ENCODE results near the gene TRPV3. TPM values are rescaled to one million over a fixed set of nuclear protein-coding genes. Genes with fewer than 3 reads are reported as not detected.
"Not testable (repeated sequence)": the region's sequence is repeated elsewhere in the genome, so short reads cannot be mapped to it uniquely, and the experiment has no call there.

The TRPV3 gene
- total RNA-seq, 1 donor from 2014 or later, result 0.06 TPM

DNA sequence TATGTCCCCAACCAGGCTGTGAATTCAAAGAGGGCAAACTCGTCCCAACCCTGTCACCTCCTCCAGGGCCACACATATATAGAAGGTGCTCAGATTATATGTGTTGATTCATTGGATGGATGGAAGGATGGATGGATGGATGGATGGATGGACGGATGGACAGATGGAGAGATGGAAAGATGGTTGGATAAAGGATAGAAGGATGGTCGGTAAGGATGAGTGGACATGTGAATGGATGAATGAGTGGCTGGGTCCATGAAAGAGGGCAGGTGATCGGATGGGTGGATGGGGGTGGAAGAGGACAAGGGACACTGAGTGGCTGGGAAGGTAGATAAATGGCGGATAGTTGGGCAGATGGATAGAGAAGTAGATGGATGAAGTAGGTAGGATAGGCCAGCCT lies 30.1 kb downstream of the TRPV3 start:
- no peak for DNase-seq (ENCODE audit: extremely low read depth, low read depth, low spot score)

DNA sequence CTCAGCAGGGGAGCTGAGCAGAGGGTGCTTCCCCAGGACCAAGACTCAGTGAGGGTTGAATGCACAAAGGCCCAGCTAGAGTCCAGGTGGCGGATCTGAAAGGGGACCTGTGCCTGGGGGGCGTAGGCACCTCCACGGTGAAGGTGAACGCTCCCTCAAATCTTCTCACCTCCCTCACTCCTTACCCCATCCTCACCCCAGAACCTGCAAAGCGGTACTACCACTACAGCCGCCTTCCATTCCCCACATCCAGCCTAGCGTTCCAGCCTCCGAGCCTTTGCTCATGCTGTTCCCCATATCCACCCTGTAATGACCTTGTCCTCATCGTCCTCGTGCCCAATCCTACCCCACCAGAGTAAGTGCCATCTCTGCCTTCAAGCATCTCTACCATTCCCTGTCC lies 30.6 kb downstream of the TRPV3 start:
- no peak for DNase-seq (ENCODE audit: extremely low read depth, low read depth, low spot score)

DNA sequence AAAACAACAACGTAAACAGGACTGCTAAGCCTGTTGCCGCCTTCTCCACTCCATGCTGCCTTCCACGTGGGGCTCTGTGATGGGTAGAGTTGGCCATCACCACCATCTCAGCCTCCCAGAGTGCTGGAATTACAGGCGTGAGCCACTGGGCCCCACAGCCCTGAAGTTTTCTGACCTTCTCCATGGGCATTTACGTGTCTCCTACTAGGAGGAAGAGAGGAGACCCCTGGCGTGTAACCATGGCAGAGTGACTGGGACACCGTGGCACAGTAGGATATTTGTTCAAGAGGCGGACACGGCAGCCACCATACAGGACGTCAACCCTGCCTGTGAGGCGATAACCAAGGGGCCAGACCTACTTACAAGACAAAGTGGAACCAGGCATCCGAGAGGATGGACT lies 31.1 kb downstream of the TRPV3 start:
- no peak for DNase-seq (ENCODE audit: extremely low read depth, low read depth, low spot score)

DNA sequence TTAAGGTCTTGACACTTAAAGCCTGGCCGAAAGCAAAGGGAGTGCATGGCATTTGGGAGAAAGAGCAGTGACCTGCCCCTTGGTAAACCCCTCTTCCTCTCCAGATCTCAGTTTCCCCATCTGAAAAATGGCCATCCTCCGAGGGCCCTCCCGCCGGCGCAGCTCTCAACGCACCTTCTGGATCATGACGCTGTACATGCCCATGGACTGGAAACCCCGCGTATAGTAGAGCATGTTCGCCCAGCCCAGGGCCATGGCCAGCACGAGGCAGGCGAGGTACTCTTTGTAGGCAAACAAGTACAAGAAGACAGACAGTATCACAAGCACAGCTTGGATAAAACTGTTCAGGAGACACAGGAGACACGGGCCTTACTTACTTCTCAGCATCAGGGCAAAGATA lies 33.6 kb downstream of the TRPV3 start:
- DNase-seq (ENCODE audit: extremely low read depth, low read depth, low spot score), result no peak

DNA sequence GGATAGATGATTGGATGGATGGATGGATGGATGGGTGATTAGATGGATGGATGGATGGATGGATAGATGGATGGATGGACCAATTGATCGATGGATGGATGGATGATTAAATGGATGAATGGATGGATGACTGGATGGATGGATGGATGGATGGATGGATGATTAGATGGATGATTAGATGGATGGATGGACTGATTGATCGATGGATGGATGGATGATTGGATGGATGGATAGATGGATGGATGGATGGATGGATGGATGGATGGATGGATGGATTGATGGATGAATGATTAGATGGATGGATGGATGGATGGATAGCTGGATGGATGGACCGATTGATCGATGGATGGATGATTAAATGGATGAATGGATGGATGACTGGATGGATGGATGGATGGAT lies 38.1 kb downstream of the TRPV3 start:
- DNase-seq (ENCODE audit: extremely low read depth, low read depth, low spot score), result not testable (repeated sequence)

DNA sequence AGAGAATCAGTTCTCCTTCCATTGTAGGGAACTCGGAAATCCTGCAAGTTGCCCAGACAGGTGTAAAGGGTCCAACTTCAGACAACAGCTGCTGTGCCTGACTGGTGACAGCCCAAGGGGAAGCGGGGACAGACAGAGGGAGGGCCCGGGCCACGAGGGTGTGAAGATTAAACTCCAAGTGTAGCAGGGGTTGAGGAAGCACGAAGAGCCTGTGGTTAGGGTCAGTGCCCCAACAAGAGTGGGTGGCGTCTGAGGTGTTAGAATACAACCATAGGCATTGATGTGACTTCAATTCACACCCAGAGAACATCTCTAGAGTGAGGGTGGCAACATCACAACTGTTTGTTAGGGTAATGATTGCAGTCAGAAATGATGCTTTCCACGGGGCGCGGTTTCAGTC lies 42.7 kb downstream of the TRPV3 start:
- no peak for DNase-seq (ENCODE audit: extremely low read depth, low read depth, low spot score)

DNA sequence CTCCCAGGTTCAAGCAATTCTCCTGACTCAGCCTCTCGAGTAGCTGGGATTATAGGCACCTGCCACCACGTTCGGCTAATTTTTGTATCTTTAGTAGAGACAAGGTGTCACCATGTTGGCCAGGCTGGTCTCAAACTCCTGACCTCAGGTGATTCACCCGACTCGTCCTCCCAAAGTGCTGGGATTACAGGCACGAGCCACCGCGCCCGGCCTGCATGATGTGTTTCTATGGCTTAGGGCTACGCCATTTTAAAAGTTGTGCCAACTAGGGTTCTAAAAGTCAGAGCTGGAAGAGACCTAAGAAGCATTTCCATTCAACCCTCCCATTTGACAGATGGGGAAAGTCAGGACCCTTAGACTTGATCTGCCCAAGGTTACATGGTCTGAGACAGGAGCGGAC lies 43.4 kb downstream of the TRPV3 start:
- DNase-seq (ENCODE audit: extremely low read depth, low read depth, low spot score), result not testable (repeated sequence)

DNA sequence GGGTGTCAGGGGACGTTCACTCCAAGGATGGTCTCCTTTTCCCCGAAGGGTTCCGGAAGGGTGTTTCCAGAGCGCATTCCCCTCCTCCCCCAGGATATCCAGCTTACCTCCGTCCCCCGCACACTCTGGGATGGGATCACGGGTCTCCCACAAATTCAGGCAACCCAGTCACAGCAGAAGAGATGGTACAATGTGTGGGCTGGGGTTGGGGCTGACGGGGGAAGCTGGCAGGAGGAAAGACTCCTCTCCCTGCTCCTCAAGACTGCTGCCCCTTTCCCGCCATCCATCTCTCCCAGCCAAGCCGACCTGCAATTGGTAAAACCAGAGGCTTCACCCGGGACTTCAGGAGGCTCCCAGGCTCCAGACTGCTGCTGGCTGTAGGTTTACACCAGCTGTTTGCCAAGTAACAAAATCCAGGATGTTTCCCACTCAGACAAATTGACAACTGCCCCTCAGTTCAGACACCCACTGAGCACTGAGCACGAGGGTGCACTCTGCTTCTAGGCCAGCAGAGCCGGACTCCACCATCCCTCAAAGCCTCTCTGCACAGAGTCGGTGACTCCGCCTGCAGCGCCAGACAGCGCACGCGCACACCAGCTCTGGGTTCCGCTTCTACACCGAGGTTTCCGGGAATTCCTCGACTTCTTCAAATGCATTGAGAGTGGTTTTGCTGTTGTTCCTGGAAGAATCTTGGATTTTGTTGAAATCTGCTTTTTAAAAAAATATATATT lies 44.1 kb downstream of the TRPV3 start:
- DNase-seq (ENCODE audit: extremely low read depth, low read depth, low spot score), result no peak

DNA sequence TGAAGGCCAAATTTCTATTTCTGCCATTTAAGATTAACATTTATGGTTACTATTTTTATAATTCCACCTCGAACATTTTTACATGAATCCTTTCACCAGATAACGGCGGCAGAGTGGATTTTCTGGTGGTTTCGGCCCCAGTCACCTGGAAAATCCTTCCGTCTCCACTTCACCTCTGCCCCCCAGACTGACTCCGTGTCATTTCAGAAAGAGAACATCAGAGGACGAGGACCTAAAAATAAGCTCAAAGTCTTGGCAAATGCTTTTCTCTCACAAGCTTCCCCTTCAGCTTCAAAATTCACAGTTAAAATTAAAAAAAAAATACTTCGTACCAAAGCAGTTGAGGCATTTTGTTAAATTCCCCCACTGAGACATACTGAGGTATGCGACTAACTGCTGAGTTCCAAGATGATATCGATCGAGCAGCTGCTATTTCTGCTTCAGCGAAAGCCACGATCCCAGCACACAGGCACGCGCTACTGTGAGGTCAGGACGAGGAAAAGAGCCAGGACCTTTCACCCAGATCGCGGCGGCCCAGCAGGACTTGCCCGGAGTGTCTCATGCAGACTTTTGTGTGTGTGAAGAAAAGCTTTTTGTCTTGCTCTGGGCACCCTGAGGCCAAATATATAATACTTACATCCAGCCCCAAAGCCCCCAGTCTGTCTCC lies 45.0 kb downstream of the TRPV3 start:
- DNase-seq (ENCODE audit: extremely low read depth, low read depth, low spot score), result no peak

DNA sequence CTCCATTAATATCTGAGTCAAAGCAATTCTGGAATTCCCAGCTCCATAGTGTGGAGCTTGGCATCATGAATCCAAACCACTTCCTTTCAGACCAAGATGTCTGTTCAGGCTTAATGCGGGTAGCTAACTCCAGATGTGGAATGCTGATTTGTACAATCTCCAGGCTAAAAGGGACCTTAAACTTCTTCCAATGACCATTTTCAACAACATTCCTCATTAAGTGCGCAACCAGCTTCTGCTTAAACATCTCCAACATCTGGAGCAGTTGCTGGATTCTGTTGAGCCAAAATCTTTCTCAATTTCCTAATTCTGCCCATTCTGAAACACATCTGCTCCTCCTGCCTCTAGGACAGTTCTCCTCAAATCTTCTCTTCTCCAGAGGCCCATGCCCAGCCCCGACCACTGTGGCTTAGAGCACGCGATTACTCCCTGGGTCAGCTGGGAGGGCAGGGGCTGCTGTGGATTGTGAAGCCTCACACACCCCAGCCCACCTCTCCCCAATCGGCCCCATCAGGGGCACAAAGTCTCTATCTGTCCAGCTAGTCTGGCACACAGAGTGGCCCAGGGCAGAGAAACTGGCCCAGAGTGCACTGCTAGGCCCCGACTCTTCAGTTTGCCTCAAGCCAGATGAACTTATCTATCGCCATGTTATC lies 45.6 kb downstream of the TRPV3 start:
- DNase-seq (ENCODE audit: extremely low read depth, low read depth, low spot score), result no peak

DNA sequence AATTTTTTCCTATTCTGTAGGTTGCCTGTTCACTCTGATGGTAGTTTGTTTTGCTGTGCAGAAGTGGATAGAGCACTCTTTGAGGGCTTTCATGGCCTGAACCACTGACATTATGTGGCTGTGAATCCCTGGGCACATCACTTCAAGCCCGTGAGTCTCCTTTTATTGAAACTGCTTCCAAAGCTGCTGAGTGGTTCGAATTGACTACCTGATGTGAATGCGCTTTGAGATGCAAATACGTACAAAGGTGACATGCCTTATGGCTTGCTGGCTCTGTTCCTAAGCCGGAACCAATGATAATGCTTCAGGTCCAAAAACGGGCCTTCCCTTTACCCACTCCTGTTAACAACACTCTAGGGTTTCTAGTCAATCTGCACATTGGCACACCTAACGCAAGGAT lies 47.5 kb downstream of the TRPV3 start:
- DNase-seq (ENCODE audit: extremely low read depth, low read depth, low spot score), result no peak

DNA sequence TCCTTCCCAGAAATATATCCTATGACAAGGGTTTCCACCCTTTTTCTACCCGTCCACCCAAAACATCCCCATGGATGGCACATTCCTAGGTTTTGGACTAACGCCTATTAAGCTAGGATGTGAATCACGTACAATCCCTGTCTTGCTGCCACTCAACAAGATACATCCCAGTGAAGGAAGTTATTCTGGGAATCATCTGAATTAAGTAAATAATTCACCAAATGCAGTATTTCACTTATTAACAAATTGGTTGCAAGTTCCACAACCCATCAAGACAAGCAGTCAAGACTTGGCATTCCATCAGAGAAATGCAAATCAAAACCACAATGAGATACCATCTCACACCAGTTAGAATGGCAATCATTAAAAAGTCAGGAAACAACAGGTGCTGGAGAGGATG lies 49.7 kb downstream of the TRPV3 start:
- DNase-seq (ENCODE audit: extremely low read depth, low read depth, low spot score), result no peak

DNA sequence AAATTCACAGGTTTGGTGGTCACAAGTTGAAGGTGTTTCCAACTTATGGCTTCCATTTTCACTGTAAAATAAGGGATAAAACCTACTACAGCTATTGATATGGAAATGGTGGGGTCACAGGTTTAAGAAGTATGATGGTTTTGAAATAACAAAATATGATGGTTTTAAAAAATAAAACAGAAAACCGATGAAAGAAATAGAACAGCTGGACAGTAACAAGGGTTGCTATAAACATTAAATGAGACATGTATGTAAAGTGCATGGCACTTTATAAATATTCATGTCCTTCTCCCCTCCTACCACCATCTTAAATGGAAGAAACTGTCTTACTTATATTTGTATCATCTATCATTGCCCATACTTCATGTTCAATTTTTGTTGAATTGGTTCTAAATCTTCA lies 50.5 kb downstream of the TRPV3 start:
- DNase-seq (ENCODE audit: extremely low read depth, low read depth, low spot score), result no peak

DNA sequence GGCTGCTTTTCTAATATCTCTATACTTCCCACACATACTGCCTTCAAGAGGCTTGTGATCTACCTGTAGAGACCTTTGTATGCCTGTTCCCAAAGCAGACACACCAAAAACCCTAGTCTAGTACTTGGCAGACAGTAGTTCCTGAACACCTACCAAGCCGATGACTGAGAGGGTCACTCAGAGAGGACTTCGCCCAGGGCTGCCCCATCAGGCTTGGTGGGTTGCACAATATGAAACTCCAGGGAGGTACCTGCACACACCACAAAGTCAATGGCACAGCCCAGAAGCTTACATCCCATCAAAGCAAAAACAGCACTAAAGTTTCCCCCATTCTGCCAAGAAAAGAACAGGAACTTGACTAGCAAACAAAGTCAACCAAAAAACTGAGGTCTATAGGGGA lies 51.6 kb downstream of the TRPV3 start:
- no peak for DNase-seq (ENCODE audit: extremely low read depth, low read depth, low spot score)

DNA sequence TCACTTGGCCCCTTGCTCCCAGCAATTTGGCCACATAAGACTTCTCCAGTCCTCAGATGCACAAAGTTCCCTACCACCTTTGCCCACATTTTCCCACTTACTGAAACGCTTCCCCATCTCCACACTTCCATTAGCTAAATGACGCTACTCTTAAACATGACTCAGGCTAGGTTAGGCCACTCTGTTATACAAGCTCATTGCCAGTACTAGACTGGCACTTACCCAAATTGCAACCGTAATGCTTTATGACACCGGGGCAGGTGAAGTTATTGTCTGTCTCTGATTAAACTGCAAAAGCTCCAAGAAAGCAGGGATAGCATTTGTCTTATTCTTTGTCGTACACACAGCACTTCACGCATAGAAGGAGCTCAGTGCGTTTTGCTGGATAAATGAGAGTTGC lies 52.6 kb downstream of the TRPV3 start:
- no peak for DNase-seq (ENCODE audit: extremely low read depth, low read depth, low spot score)

DNA sequence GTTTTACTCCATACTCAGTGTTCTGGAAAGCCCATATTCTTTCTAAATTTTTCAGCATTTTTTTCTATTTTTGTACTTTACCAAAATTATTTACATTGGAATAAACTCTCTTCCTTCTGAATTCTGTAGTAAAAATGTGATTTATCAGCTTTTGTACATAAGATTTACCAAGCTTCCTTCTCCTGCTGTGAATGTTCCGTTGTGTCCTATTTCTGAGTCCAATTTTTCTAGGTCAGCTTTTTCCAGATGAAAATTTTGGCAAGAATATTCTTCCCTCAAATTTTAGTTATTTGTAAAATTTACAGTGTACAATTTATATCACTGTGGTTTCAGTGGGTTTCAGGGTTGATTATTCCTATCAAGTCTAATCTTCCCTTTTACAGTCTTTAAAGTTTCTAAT lies 54.3 kb downstream of the TRPV3 start:
- DNase-seq (ENCODE audit: extremely low read depth, low read depth, low spot score), result no peak

DNA sequence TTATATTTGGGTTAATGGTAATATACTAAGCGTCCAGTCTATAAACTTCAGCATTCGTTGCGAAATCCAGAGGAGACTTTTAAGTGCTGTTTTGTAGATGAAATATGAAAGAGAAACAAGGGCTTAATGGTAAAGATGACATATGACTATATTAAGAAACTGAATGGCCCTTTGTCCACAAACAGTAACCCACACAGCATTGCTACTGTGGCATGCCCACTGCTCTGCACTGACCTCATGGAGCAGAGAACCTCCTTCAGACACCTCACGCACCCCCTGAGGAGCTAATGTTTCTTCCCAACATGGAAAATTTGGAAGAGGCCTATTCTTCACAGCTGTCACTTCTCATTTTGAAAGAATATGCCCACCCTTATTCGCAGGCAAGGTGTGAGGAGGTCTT lies 55.1 kb downstream of the TRPV3 start:
- DNase-seq (ENCODE audit: extremely low read depth, low read depth, low spot score), result no peak

DNA sequence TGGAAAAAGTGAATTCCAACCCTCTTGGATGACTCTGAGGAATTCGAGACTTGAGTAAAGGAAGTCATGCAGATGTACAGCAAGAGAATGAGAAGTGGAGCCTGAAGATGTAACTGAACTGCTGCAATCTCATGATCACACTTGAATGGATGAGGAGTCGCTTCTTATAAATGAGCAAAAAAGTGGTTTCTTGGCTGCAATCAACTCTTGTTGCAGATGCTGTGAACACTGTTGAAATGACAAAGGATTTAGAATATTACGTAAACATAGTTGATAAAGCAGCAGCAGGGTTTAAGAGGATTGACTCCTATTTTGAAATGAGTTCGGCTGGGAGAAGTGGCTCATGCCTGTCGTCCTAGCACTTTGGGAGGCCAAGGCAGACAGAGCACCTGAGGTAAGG lies 56.3 kb downstream of the TRPV3 start:
- no peak for DNase-seq (ENCODE audit: extremely low read depth, low read depth, low spot score)

DNA sequence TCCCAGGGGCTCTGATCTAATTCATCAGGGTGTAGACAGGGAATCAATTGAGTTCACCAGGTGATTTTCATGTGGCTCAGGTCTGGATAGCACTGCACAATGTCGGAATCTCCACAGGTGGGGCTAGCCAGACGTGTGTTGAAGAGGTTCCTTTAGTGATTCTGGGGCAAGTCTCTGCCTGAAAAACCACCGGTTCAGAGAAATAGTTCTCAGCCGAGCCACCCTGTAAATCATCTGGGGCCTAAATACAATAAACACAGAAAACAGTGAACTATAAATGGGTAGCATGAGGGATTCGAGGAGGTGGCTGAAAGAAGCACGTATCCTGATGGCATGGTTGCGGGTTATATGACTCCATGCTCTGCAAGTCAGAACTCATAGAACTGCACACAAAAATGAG lies 60.5 kb downstream of the TRPV3 start:
- no peak for DNase-seq (ENCODE audit: extremely low read depth, low read depth, low spot score)

DNA sequence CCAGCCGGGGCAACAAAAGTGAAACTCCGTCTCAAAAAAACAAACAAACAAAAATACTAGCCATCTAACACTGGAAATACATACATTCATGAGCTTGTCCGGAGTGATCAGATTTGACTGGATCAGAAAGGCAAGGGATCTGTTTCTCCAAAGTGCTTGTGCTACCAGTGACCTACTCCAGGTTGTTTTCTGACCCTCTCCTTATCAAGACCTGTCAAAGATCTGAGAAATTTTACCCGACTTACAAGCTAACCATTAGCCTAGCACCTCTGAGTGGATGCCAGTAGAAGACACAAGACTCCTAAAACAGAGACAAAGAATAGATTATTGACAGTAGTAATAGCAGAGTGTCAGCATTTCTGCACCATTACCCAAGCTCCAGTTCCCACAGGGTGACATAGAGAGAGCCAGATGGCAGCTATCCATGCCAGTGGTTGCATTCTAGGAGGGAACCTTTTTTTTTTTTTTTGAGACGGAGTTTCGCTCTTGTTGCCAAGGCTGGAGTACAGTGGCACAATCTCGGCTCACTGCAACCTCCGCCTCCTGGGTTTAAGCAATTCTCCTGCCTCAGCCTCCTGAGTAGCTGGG lies 72.0 kb downstream of the TRPV3 start:
- DNase-seq (ENCODE audit: extremely low read depth, low read depth, low spot score), result no peak

DNA sequence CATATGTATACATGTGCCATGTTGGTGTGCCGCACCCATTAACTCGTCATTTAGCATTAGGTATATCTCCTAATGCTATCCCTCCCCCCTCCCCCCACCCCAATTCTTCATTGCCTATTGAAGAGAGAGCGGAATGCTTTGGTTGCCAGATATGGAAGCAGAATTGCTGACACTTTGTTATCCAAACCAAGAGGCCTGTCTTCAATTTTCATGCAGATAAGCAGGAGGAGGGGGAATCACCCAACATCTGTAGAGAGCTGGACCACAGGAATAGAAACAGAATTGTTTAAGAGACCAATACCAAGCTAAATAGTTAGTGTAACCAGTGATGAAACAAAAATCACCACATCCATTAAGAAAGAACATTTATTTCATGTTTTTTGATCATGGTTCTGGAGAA lies 74.8 kb downstream of the TRPV3 start:
- DNase-seq (ENCODE audit: extremely low read depth, low read depth, low spot score), result no peak

DNA sequence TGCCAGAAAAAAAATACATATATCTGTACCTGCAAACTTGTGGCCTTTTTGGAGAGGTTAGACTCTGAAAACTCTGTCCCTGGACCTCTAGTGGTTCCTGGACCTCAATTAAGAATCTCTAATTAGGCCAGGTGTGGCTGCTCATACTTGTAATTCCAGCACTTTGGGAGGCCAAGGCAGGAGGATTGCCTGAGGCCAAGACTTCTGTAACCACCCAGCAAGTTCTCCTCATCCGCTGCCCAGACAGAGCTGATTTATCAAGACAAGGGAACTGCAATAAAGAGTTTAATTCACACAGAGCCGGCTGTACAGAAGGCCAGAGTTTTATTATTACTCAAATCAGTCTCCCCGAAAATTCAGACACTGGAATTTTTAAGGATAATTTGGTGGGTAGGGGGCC lies 77.6 kb downstream of the TRPV3 start:
- DNase-seq (ENCODE audit: extremely low read depth, low read depth, low spot score), result no peak
